Endothelial cell of umbilical vein (primary cell): Measurements from ENCODE around the gene PRKG1. TPM values are rescaled to one million over a fixed set of nuclear protein-coding genes. Genes with fewer than 3 reads are reported as not detected.

Experiments used
- BruUV-seq: library from RNA; stranded (reverse); fragments of 400-500 nt; replicated peaks from 2 replicates; lab custom pipeline; 2021; lab: Mats Ljungman, UMichigan
- CTCF ChIA-PET: fragments of 300-600, 350-600 bp; sonication (Branson Sonifier 250); formaldehyde crosslinking; loops from one replicate; lab custom pipeline; 2021; ENCODE audit warnings: antibody characterized with exemption, inconsistent platforms; lab: Charles Lee
- POLR2A ChIA-PET: fragments of 300-600, 350-600 bp; sonication (Branson Sonifier 250); formaldehyde crosslinking; loops from one replicate; lab custom pipeline; 2021; ENCODE audit warnings: antibody characterized with exemption, inconsistent platforms; lab: Charles Lee
- DNase-seq: peaks from one replicate; pipeline ENCODE4 v3.0.0-alpha.2; 2011; ENCODE audit warnings: low read depth, low spot score
- FAIRE-seq: peaks from 2 replicates; lab custom pipeline; 2011; peaks lifted over from hg19 to GRCh38; lab: Jason Lieb, UNC
- H2AFZ ChIP-seq: 2 replicates; pipeline ENCODE4 v1.6.0; 2012; ENCODE audit warnings: low read depth, low read length, control low read depth, inconsistent platforms
- H3K27ac ChIP-seq: 2 replicates; pipeline ENCODE4 v1.5.1; 2011; ENCODE audit warnings: low read depth, mild to moderate bottlenecking, control low read depth, low read length, moderate library complexity; ENCODE audit not compliant: insufficient read depth
- H3K27me3 ChIP-seq, 2 experiments: 2 replicates each; pipeline versions ENCODE4 v1.6.0 to v1.6.1; 2011; ENCODE audit warnings: low read length in 2 of 2, mixed read lengths in 1 of 2; ENCODE audit not compliant: control insufficient read depth in 2 of 2, insufficient read depth in 2 of 2
- H3K36me3 ChIP-seq, 2 experiments: 2 replicates in 1 of 2; 3 replicates in 1 of 2; pipeline ENCODE4 v1.5.1; 2011; ENCODE audit warnings: low read length in 2 of 2, mild to moderate bottlenecking in 1 of 2, moderate library complexity in 1 of 2; ENCODE audit not compliant: control insufficient read depth in 2 of 2, insufficient read depth in 2 of 2; ENCODE audit errors: extremely low read depth in 1 of 2
- H3K4me1 ChIP-seq: 3 replicates; pipeline ENCODE4 v1.5.1; 2011; ENCODE audit warnings: mild to moderate bottlenecking, low read length; ENCODE audit not compliant: control insufficient read depth, insufficient read depth; ENCODE audit errors: extremely low read depth
- H3K4me2 ChIP-seq: 2 replicates; pipeline ENCODE4 v1.6.1; 2011; ENCODE audit warnings: low read length, control low read depth, mixed read lengths; ENCODE audit not compliant: insufficient read depth
- H3K4me3 ChIP-seq, 3 experiments: fragments of 200-600 bp in 1 of 3; sonication (generic), shearing (Covaris generic) in 1 of 3; replicated peaks in 1 of 3; 2 replicates each; pipeline ENCODE4 v1.5.1; 2011 to 2016; ENCODE audit warnings: control low read depth in 3 of 3, low read length in 3 of 3, mild to moderate bottlenecking in 2 of 3, inconsistent platforms in 1 of 3, low read depth in 1 of 3, moderate library complexity in 1 of 3; ENCODE audit not compliant: insufficient read depth in 1 of 3
- H3K79me2 ChIP-seq: 2 replicates; pipeline ENCODE4 v1.6.0; 2012; ENCODE audit warnings: low read length, inconsistent platforms; ENCODE audit not compliant: control insufficient read depth, insufficient read depth
- H3K9ac ChIP-seq: replicated peaks from 2 replicates; pipeline ENCODE3; 2011; ENCODE audit warnings: low read length, control low read depth; ENCODE audit not compliant: insufficient read depth; ENCODE audit errors: extremely low read depth
- H3K9me1 ChIP-seq: replicated peaks from 3 replicates; pipeline ENCODE4 v1.6.0; 2011; ENCODE audit warnings: mild to moderate bottlenecking, low read length; ENCODE audit not compliant: control insufficient read depth, insufficient read depth; ENCODE audit errors: extremely low read depth
- H3K9me3 ChIP-seq: replicated peaks from 2 replicates; pipeline ENCODE4 v1.5.1; 2012; ENCODE audit warnings: low read length, inconsistent platforms; ENCODE audit not compliant: control insufficient read depth, insufficient read depth
- H4K20me1 ChIP-seq: replicated peaks from 2 replicates; pipeline ENCODE3; 2011; ENCODE audit warnings: mild to moderate bottlenecking, low read length; ENCODE audit not compliant: control insufficient read depth, insufficient read depth; ENCODE audit errors: extremely low read depth
- EZH2 ChIP-seq: IDR thresholded peaks from 2 replicates; pipeline ENCODE4 v1.6.1; 2012; ENCODE audit warnings: borderline replicate concordance, low read depth, mild to moderate bottlenecking, moderate library complexity, low read length, inconsistent platforms; ENCODE audit not compliant: severe bottlenecking
- FOS ChIP-seq: IDR thresholded peaks from 2 replicates; pipeline ENCODE4 v1.6.1; 2011; ENCODE audit warnings: mild to moderate bottlenecking, low read length, moderate library complexity, borderline replicate concordance; ENCODE audit not compliant: insufficient read depth
- GATA2 ChIP-seq: IDR thresholded peaks from 2 replicates; pipeline ENCODE4 v1.7.0; 2011; ENCODE audit warnings: low read depth, mild to moderate bottlenecking, moderate library complexity, mixed read lengths, low read length; ENCODE audit not compliant: insufficient read length, insufficient read depth
- JUN ChIP-seq: IDR thresholded peaks from 2 replicates; pipeline ENCODE4 v1.6.1; 2011; ENCODE audit warnings: borderline replicate concordance, low read depth; ENCODE audit not compliant: insufficient read length, insufficient read depth
- MAX ChIP-seq: IDR thresholded peaks from 2 replicates; pipeline ENCODE4 v1.6.1; 2011; ENCODE audit not compliant: insufficient read depth, insufficient read length
- MYC ChIP-seq: IDR thresholded peaks from one replicate; pipeline ENCODE4 v1.6.1; 2011; ENCODE audit warnings: mild to moderate bottlenecking, low read depth, low read length
- POLR2A ChIP-seq: IDR thresholded peaks from 2 replicates; pipeline ENCODE4 v1.6.1; 2012; ENCODE audit warnings: low read depth, mild to moderate bottlenecking, control low read depth, low read length
- POLR2AphosphoS5 ChIP-seq: IDR thresholded peaks from 2 replicates; pipeline ENCODE4 v1.6.1; 2012; ENCODE audit warnings: low read depth, mild to moderate bottlenecking, control low read depth, low read length, moderate library complexity; ENCODE audit not compliant: insufficient read depth
- dilution Hi-C: fragments of 300-500 bp; cut with MboI; formaldehyde crosslinking; loops from one replicate; pipeline ENCODE4 v1.15.0; 2019; ENCODE audit warnings: low sequenced_read_pairs; ENCODE audit not compliant: extremely low pct_ligation_motif_present
- intact Hi-C: fragments of 100-400 bp; cut with micrococcal nuclease; formaldehyde crosslinking; loops from one replicate; pipeline ENCODE4 v1.10.0; 2022
- polyA plus RNA-seq, 4 experiments: library from polyadenylated mRNA; depleted of rRNA in 3 of 4; stranded (reverse) in 3 of 4; unstranded in 1 of 4; fragments of >200 nt; gene quantifications; 2 replicates each; pipeline versions ENCODE4 v1.2.1 to v1.2.3, GENCODE V29; 2011 to 2012; ENCODE audit warnings: missing spikeins in 1 of 4
- total RNA-seq: library from RNA; stranded (reverse); gene quantifications from 2 replicates; pipeline ENCODE4 v1.2.3, GENCODE V29; 2021
- TF ChIP-seq, protein P1 (sequence below), 2 donors: IDR thresholded peaks; 1 replicate in 1 of 2; 2 replicates in 1 of 2; pipeline ENCODE4 v1.5.1; 2011; ENCODE audit warnings: low read length in 2 of 2, mild to moderate bottlenecking in 2 of 2, moderate library complexity in 2 of 2, control low read depth in 1 of 2, inconsistent platforms in 1 of 2, low read depth in 1 of 2; ENCODE audit not compliant: insufficient read depth in 1 of 2; ENCODE audit errors: extremely low read depth in 1 of 2

Gene PRKG1
- total and polyA plus RNA-seq, 2 donors (not counting 3 experiments of a cell fraction or from before 2014, with no cell fraction given): 0.01 to 0.18 TPM

GRCh38 chr10:51635436-51635835 is 561.1 kb downstream of the PRKG1 start:
- CTCF ChIA-PET: interaction anchor here (0.5 to 1.9 kb wide), 2 partner anchors 33 to 57 kb away, joined by 3 to 4 read pairs; no protein-coding TSS in a partner anchor

More at GRCh38 chr10:51635436-51635835, 561.1 kb downstream of the PRKG1 start:
- POLR2A ChIA-PET: interaction anchor here (1.0 kb wide), 1 partner anchor 9 kb away, joined by 3 read pairs; no protein-coding TSS in a partner anchor
- H4K20me1 ChIP-seq: no peaks in the 10 kb centered on the region
- FAIRE-seq: no peak
- H2AFZ ChIP-seq: no peak overlapping the region
- H3K27ac ChIP-seq: no peak overlapping the region
- H3K4me1 ChIP-seq: no peaks in the 10 kb centered on the region
- intact Hi-C loops (no loop called here), dilution Hi-C loops (no loop called here)
- no peaks in the 10 kb centered on the region for H3K9me1 ChIP-seq
- peaks cover 7 to 15% of the 10 kb centered on the region in 2 experiments for H3K27me3 ChIP-seq
- no peak for DNase-seq
- no peaks in the 10 kb centered on the region for H3K9me3 ChIP-seq
- no peak overlapping the region for H3K9ac ChIP-seq
- no TSS peak for BruUV-seq
- H3K4me2 ChIP-seq: no peak overlapping the region
- TF ChIP-seq POLR2AphosphoS5 (no peak), JUN (no peak), FOS (no peak), EZH2 (no peak), MYC (no peak), GATA2 (no peak), POLR2A (no peak), MAX (no peak)
- TF ChIP-seq, protein P1, sequence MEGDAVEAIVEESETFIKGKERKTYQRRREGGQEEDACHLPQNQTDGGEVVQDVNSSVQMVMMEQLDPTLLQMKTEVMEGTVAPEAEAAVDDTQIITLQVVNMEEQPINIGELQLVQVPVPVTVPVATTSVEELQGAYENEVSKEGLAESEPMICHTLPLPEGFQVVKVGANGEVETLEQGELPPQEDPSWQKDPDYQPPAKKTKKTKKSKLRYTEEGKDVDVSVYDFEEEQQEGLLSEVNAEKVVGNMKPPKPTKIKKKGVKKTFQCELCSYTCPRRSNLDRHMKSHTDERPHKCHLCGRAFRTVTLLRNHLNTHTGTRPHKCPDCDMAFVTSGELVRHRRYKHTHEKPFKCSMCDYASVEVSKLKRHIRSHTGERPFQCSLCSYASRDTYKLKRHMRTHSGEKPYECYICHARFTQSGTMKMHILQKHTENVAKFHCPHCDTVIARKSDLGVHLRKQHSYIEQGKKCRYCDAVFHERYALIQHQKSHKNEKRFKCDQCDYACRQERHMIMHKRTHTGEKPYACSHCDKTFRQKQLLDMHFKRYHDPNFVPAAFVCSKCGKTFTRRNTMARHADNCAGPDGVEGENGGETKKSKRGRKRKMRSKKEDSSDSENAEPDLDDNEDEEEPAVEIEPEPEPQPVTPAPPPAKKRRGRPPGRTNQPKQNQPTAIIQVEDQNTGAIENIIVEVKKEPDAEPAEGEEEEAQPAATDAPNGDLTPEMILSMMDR (IDR thresholded peaks at IDR 0.05; ENCODE audit: extremely low read depth in 1 of 2, insufficient read depth in 1 of 2, low read depth in 1 of 2, low read length in 2 of 2): no peak
- H3K79me2 ChIP-seq: no peaks in the 10 kb centered on the region
- no peaks in the 10 kb centered on the region for H3K36me3 ChIP-seq
- no peak overlapping the region for H3K4me3 ChIP-seq
